GM23338 (cell line): ENCODE data around the gene TAF3. TPM values are rescaled to one million over a fixed set of nuclear protein-coding genes. Genes with fewer than 3 reads are reported as not detected.

Experiments
- ATAC-seq: fragments of 200-7000 bp; cut with Tn5 transposase; 3 replicates; pipeline ENCODE4 v1.9.1; 2020
- DNase-seq: peaks from one replicate; pipeline ENCODE4 v3.0.0-alpha.2; 2015; ENCODE audit warnings: low spot score
- H2AFZ ChIP-seq: fragments of 200-600 bp; sonication (generic); 2 replicates; pipeline ENCODE4 v1.8.0; 2016; ENCODE audit warnings: antibody characterized with exemption, mild to moderate bottlenecking, moderate library complexity
- H3F3A ChIP-seq: fragments of 200-600 bp; sonication (generic); replicated peaks from 2 replicates; pipeline ENCODE4 v1.8.0; 2017; ENCODE audit warnings: antibody characterized with exemption, mixed run types, low read depth
- H3K27ac ChIP-seq: fragments of 200-600 bp; sonication (generic); 2 replicates; pipeline ENCODE4 v1.6.1; 2016; ENCODE audit warnings: low read depth
- H3K27me3 ChIP-seq: fragments of 200-600 bp; sonication (generic); 2 replicates; pipeline ENCODE4 v1.8.0; 2016; ENCODE audit warnings: mild to moderate bottlenecking, mixed run types, moderate library complexity; ENCODE audit not compliant: insufficient read depth
- H3K36me3 ChIP-seq: fragments of 200-600 bp; sonication (generic); 2 replicates; pipeline ENCODE4 v1.8.0; 2016; ENCODE audit warnings: mild to moderate bottlenecking; ENCODE audit not compliant: insufficient read depth
- H3K4me1 ChIP-seq: fragments of 200-600 bp; sonication (generic); 2 replicates; pipeline ENCODE4 v1.8.0; 2016; ENCODE audit warnings: mild to moderate bottlenecking, moderate library complexity; ENCODE audit not compliant: insufficient read depth
- H3K4me2 ChIP-seq: fragments of 200-600 bp; sonication (generic); 2 replicates; pipeline ENCODE4 v1.7.1; 2017; ENCODE audit warnings: mixed run types
- H3K4me3 ChIP-seq: fragments of 200-600 bp; sonication (generic); 2 replicates; pipeline ENCODE4 v1.6.1; 2016; ENCODE audit warnings: mixed run types
- H3K79me2 ChIP-seq: fragments of 200-600 bp; sonication (generic); replicated peaks from 2 replicates; pipeline ENCODE4 v1.8.0; 2017; ENCODE audit warnings: mild to moderate bottlenecking; ENCODE audit not compliant: insufficient read depth
- H3K9me2 ChIP-seq: fragments of 200-600 bp; sonication (generic); 2 replicates; pipeline ENCODE4 v1.8.0; 2017; ENCODE audit not compliant: insufficient read depth
- H4K20me1 ChIP-seq: fragments of 200-600 bp; sonication (generic); replicated peaks from 2 replicates; pipeline ENCODE4 v1.8.0; 2017; ENCODE audit warnings: mild to moderate bottlenecking; ENCODE audit not compliant: insufficient read depth
- H3K27ac Mint-ChIP-seq: 2 replicates; pipeline ENCODE4 v1.8.0; 2020; ENCODE audit warnings: inconsistent platforms, mild to moderate bottlenecking, moderate library complexity, mixed read lengths
- H3K27me3 Mint-ChIP-seq: 3 replicates; pipeline ENCODE4 v1.8.0; 2022; ENCODE audit warnings: low read depth, mild to moderate bottlenecking, moderate library complexity, mixed read lengths, inconsistent platforms; ENCODE audit not compliant: insufficient read depth, poor library complexity
- H3K36me3 Mint-ChIP-seq: 3 replicates; pipeline ENCODE4 v1.8.0; 2021; ENCODE audit warnings: low read depth, mild to moderate bottlenecking, inconsistent platforms, moderate library complexity, mixed read lengths
- H3K4me1 Mint-ChIP-seq: 3 replicates; pipeline ENCODE4 v1.8.0; 2020; ENCODE audit warnings: mild to moderate bottlenecking, inconsistent platforms, mixed read lengths
- H3K4me3 Mint-ChIP-seq: 3 replicates; pipeline ENCODE4 v1.8.0; 2021; ENCODE audit warnings: moderate library complexity, mild to moderate bottlenecking, inconsistent platforms, mixed read lengths
- H3K9me3 Mint-ChIP-seq: 3 replicates; pipeline ENCODE4 v1.8.0; 2020; ENCODE audit warnings: moderate library complexity, mild to moderate bottlenecking, inconsistent platforms, mixed read lengths
- CREB1 ChIP-seq: fragments of 250-450 bp; sonication (Bioruptor Pico); IDR thresholded peaks from 2 replicates; pipeline ENCODE4 v1.5.0; 2020; ENCODE audit warnings: low read depth, mild to moderate bottlenecking, moderate library complexity
- EZH2 ChIP-seq: fragments of 200-600 bp; sonication (generic); IDR thresholded peaks from one replicate; pipeline ENCODE4 v1.8.0; 2017; ENCODE audit warnings: antibody characterized with exemption, mild to moderate bottlenecking, low read depth; ENCODE audit not compliant: unreplicated experiment
- EZH2phosphoT487 ChIP-seq: fragments of 200-600 bp; sonication (generic); IDR thresholded peaks from one replicate; pipeline ENCODE4 v1.8.1; 2018; ENCODE audit warnings: antibody characterized with exemption; ENCODE audit not compliant: unreplicated experiment
- JUNB ChIP-seq: IDR thresholded peaks from one replicate; pipeline ENCODE4 v1.6.1; 2016; ENCODE audit warnings: antibody characterized with exemption; ENCODE audit not compliant: unreplicated experiment
- POLR2AphosphoS5 ChIP-seq: IDR thresholded peaks from 2 replicates; pipeline ENCODE4 v1.6.1; 2016; ENCODE audit warnings: antibody characterized with exemption, low read depth
- polyA plus RNA-seq: library from polyadenylated mRNA; unstranded; fragments of >200 nt; fragmentation: Nextera tagmentation; extraction: Ambion mirVana; gene quantifications from 2 replicates; pipeline ENCODE4 v1.2.1, GENCODE V29; 2016
- total RNA-seq: library from RNA; depleted of rRNA; stranded (reverse); fragments of >200 nt; shearing (Covaris generic); gene quantifications from 2 replicates; pipeline ENCODE4 v1.2.3, GENCODE V29; 2014
- TF ChIP-seq, protein P1 (sequence below), 2 experiments: fragments of 200-600 bp in 1 of 2; sonication (generic) in 1 of 2; conservative IDR thresholded peaks; 2 replicates each; pipeline versions ENCODE4 v1.5.1 to v1.6.1; 2016 to 2017; ENCODE audit warnings: antibody characterized with exemption in 2 of 2, low read depth in 2 of 2, mild to moderate bottlenecking in 2 of 2, moderate library complexity in 1 of 2
- TF ChIP-seq, protein P2 (sequence below): IDR thresholded peaks from 2 replicates; pipeline ENCODE4 v1.6.1; 2016; ENCODE audit warnings: antibody characterized with exemption

TAF3 gene
- total and polyA plus RNA-seq, 2 experiments from 2014 or later: 6.4 to 15.2 TPM

DNA sequence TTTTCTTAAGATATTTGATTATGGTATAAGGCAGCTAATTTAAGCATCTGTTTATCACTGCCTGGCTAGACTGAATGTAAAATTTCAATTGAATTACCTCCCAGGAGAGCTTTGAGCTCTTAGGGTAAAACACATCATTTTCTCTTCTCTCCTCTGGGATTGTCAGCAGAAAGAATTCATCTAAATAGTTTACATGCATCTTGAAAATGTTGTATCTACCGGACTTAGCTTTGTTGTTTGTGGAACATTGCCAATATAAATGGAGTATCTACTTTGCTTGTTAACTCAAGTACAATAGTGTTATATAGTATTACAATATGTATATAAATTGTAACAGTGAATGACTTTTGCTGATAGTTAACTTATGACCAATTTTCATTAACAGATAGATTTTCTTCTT, 73.3 kb downstream of the TAF3 start:
- Histone ChIP-seq H3K27me3 (no peaks in the 10 kb centered on the region), H4K20me1 (peaks cover 21% of the 10 kb centered on the region; the same call in 1 of the 2 replicates), H3K4me2 (no peak overlapping the region), H3K9me2 (no peaks in the 10 kb centered on the region), H3K36me3 (no peaks in the 10 kb centered on the region), H3K4me3 (no peak overlapping the region), H3K27ac (no peak overlapping the region), H3F3A (no peaks in the 10 kb centered on the region), H2AFZ (no peak overlapping the region), H3K79me2 (peaks cover 6% of the 10 kb centered on the region), H3K4me1 (0 out of 2 replicates have a peak, but pooled peaks cover 10% of the 10 kb centered on the region)
- Mint-ChIP-seq H3K4me1 (peaks cover 14% of the 10 kb centered on the region), H3K27ac (no peak overlapping the region), H3K36me3 (no peaks in the 10 kb centered on the region), H3K9me3 (no peaks in the 10 kb centered on the region), H3K27me3 (peaks cover 2% of the 10 kb centered on the region), H3K4me3 (no peak overlapping the region)
- ATAC-seq (no peak), DNase-seq (no peak)
- TF ChIP-seq, protein P1, sequence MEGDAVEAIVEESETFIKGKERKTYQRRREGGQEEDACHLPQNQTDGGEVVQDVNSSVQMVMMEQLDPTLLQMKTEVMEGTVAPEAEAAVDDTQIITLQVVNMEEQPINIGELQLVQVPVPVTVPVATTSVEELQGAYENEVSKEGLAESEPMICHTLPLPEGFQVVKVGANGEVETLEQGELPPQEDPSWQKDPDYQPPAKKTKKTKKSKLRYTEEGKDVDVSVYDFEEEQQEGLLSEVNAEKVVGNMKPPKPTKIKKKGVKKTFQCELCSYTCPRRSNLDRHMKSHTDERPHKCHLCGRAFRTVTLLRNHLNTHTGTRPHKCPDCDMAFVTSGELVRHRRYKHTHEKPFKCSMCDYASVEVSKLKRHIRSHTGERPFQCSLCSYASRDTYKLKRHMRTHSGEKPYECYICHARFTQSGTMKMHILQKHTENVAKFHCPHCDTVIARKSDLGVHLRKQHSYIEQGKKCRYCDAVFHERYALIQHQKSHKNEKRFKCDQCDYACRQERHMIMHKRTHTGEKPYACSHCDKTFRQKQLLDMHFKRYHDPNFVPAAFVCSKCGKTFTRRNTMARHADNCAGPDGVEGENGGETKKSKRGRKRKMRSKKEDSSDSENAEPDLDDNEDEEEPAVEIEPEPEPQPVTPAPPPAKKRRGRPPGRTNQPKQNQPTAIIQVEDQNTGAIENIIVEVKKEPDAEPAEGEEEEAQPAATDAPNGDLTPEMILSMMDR (conservative IDR thresholded peaks at IDR 0.05; ENCODE audit: low read depth in 2 of 2): no peak
- no peak for TF ChIP-seq EZH2
- TF ChIP-seq EZH2phosphoT487: no peak
- TF ChIP-seq JUNB: no peak
- no peak for TF ChIP-seq CREB1 (CRISPR knock-in tag)

DNA sequence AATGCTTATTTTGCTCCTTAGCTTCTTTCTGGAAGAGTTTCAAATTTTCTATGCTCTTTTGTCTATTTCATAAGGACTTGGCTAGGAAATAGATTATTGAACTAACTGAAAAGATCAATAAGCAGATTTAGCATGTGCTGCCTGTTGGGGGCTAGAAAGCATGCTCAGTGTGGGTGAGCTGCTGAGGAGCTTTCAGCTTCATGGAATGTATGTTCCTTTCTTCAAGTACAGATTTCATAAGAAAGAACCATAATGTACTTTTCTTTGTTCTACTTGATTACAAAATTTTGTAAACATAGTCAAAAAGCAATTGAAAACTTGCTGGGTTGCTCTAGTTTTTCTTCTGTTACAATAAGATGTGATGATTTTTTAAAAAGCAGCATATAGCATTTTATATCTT, 73.8 kb downstream of the TAF3 start:
- Mint-ChIP-seq H3K4me3 (no peak overlapping the region), H3K4me1 (peaks cover 14% of the 10 kb centered on the region), H3K36me3 (no peaks in the 10 kb centered on the region), H3K27me3 (peaks cover 2% of the 10 kb centered on the region), H3K27ac (no peak overlapping the region), H3K9me3 (no peaks in the 10 kb centered on the region)
- ATAC-seq (no peak), DNase-seq (no peak)
- Histone ChIP-seq H3K4me2 (no peak overlapping the region), H4K20me1 (peaks cover 21% of the 10 kb centered on the region; the same call in 1 of the 2 replicates), H3F3A (no peaks in the 10 kb centered on the region), H3K36me3 (no peaks in the 10 kb centered on the region), H3K4me3 (no peak overlapping the region), H3K4me1 (0 out of 2 replicates have a peak, but pooled peaks cover 10% of the 10 kb centered on the region), H3K79me2 (peaks cover 6% of the 10 kb centered on the region), H2AFZ (no peak overlapping the region), H3K27me3 (no peaks in the 10 kb centered on the region), H3K9me2 (no peaks in the 10 kb centered on the region), H3K27ac (no peak overlapping the region)
- TF ChIP-seq, protein P2, sequence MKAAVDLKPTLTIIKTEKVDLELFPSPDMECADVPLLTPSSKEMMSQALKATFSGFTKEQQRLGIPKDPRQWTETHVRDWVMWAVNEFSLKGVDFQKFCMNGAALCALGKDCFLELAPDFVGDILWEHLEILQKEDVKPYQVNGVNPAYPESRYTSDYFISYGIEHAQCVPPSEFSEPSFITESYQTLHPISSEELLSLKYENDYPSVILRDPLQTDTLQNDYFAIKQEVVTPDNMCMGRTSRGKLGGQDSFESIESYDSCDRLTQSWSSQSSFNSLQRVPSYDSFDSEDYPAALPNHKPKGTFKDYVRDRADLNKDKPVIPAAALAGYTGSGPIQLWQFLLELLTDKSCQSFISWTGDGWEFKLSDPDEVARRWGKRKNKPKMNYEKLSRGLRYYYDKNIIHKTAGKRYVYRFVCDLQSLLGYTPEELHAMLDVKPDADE: no peak

DNA sequence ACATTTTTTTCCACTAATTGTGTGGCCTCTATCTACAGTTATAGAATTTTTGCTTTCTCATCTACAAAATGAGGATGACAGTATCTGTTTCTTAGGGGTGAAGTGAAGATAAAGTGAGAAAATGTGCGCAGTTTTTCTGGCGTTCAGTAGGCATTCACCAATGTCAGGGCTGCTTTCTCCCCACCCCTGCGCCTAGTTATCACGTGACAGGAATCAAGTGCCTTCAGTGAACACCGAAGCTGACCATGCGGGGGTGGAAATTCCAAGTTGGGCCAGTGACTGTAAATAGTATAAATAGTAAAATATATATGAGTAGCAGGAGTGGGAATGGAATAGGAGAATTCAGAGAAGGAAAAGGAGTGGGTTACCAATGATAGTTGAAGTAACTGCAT, 77.4 kb downstream of the TAF3 start:
- no peak for ATAC-seq
- Mint-ChIP-seq H3K27ac (no peak overlapping the region), H3K4me1 (peaks cover 2% of the 10 kb centered on the region; the same call in 1 of the 3 replicates), H3K9me3 (no peaks in the 10 kb centered on the region; the same call in 2 of the 3 replicates), H3K36me3 (no peaks in the 10 kb centered on the region), H3K4me3 (no peak overlapping the region), H3K27me3 (peaks cover 2% of the 10 kb centered on the region)
- H3K36me3 ChIP-seq: no peaks in the 10 kb centered on the region
- no peaks in the 10 kb centered on the region for H3K27me3 ChIP-seq
- no peaks in the 10 kb centered on the region for H3K9me2 ChIP-seq
- H3F3A ChIP-seq: no peaks in the 10 kb centered on the region
- no peak overlapping the region for H3K27ac ChIP-seq
- no peak overlapping the region for H2AFZ ChIP-seq
- no peak overlapping the region for H3K4me3 ChIP-seq
- DNase-seq: no peak
- peaks cover 21% of the 10 kb centered on the region; the same call in 1 of the 2 replicates for H4K20me1 ChIP-seq
- H3K4me1 ChIP-seq: no peaks in the 10 kb centered on the region
- H3K79me2 ChIP-seq: no peaks in the 10 kb centered on the region; the same call in none of the 2 replicates
- no peak overlapping the region for H3K4me2 ChIP-seq
- no peak for TF ChIP-seq EZH2
- TF ChIP-seq, protein P1 (conservative IDR thresholded peaks at IDR 0.05; ENCODE audit: low read depth in 2 of 2): no peak
- no peak for TF ChIP-seq POLR2AphosphoS5
- no peak for TF ChIP-seq EZH2phosphoT487
